Measurements from ENCODE around the gene HERC2. TPM values are rescaled to one million over a fixed set of nuclear protein-coding genes. Genes with fewer than 3 reads are reported as not detected.

HERC2 gene
- total and polyA plus RNA-seq, 7 donors: 23.9 to 59.7 (median 41.1) TPM

- ATAC-seq (no peak), DNase-seq (no peak)
- intact Hi-C loops (cut with DNase I): no loop called here
- Histone ChIP-seq H3K27me3 (ENCODE audit: insufficient read depth in 3 of 3, low read length in 2 of 3) (no peaks in the 10 kb centered on the region), H3K4me1 (no peaks in the 10 kb centered on the region), H3K4me3 (no peak overlapping the region), H3K9me3 (no peaks in the 10 kb centered on the region), H3K36me3 (ENCODE audit: insufficient read depth in 1 of 2, low read depth in 1 of 2) (peaks cover 0 to 64% of the 10 kb centered on the region in 2 donors), H3K27ac (no peak overlapping the region)
- TF ChIP-seq CTCF (IDR thresholded peaks at IDR 0.05): no peak
- WGBS, 3 donors: 85 to 88% (median 86%) methylated on average over 21 of the region's 21 CpGs
Observed at GRCh38 chr15:28132524-28133275, 189.3 kb downstream of the HERC2 start.

- no peak for DNase-seq
- no peak overlapping the region for H3K4me3 ChIP-seq
- intact Hi-C loops (cut with DNase I): no loop called here
- no peaks in the 10 kb centered on the region for H3K9me3 ChIP-seq
- H3K27me3 ChIP-seq (ENCODE audit: insufficient read depth in 3 of 3, low read length in 2 of 3): no peaks in the 10 kb centered on the region
- H3K4me1 ChIP-seq: no peaks in the 10 kb centered on the region
- TF ChIP-seq CTCF (IDR thresholded peaks at IDR 0.05): no peak
- ATAC-seq: no peak
- no peak overlapping the region for H3K27ac ChIP-seq
- H3K36me3 ChIP-seq (ENCODE audit: insufficient read depth in 1 of 2, low read depth in 1 of 2): peaks cover 0 to 64% of the 10 kb centered on the region in 2 donors
- WGBS, 3 donors: 86 to 88% (median 87%) methylated on average over 13 of the region's 13 CpGs
Observed at GRCh38 chr15:28131946-28132345, 190.0 kb downstream of the HERC2 start.

- Histone ChIP-seq H3K27me3 (ENCODE audit: insufficient read depth in 3 of 3, low read length in 2 of 3) (no peaks in the 10 kb centered on the region), H3K36me3 (ENCODE audit: insufficient read depth in 1 of 2, low read depth in 1 of 2) (peaks cover 0 to 64% of the 10 kb centered on the region in 2 donors), H3K9me3 (no peaks in the 10 kb centered on the region), H3K4me1 (no peaks in the 10 kb centered on the region), H3K4me3 (no peak overlapping the region), H3K27ac (no peak overlapping the region)
- intact Hi-C loops (cut with DNase I): no loop called here
- 81 to 94% (median 85%) methylated on average over 13 of the region's 13 CpGs for WGBS, 3 donors
- ATAC-seq (no peak), DNase-seq (no peak)
- no peak for TF ChIP-seq CTCF (IDR thresholded peaks at IDR 0.05)
Observed at GRCh38 chr15:28131400-28131799, 190.6 kb downstream of the HERC2 start.

- Histone ChIP-seq H3K27ac (no peak overlapping the region), H3K36me3 (ENCODE audit: insufficient read depth in 1 of 2, low read depth in 1 of 2) (peaks cover 0 to 64% of the 10 kb centered on the region in 2 donors), H3K4me1 (no peaks in the 10 kb centered on the region), H3K9me3 (no peaks in the 10 kb centered on the region), H3K4me3 (no peak overlapping the region), H3K27me3 (ENCODE audit: insufficient read depth in 3 of 3, low read length in 2 of 3) (no peaks in the 10 kb centered on the region)
- DNase-seq (no peak), ATAC-seq (no peak)
- no peak for TF ChIP-seq CTCF (IDR thresholded peaks at IDR 0.05)
- WGBS, 3 donors: 92 to 94% (median 93%) methylated on average over 7 of the region's 7 CpGs
- intact Hi-C loops (cut with DNase I): no loop called here
Observed at GRCh38 chr15:28130651-28131050, 191.3 kb downstream of the HERC2 start.

Data from psoas muscle (tissue), 8 donors.